ENCODE results near the gene ETV3.

Gene ETV3

DNA sequence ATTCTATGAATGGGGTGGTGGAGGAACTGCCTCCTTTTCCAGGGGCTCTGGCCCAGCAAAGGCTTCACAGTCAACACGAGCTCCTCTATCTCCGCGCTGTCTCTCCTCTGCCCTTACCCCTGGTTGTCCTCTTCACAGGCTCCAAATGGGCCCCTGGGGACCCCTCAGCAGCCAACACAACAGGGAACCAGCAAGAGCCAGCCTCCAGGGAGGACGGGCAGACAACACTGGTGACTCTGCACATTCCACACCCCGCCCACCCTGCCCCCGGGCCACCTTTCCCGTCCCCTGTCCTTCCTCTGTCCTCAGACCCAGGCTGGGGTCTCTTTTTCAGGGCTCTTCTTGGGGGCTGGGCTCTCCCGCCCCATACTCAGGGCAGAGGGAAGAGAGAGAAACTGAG is 17.5 kb upstream of the ETV3 start:
- no peak overlapping the region for H3K9ac ChIP-seq (ENCODE audit: low read length)
- no peak overlapping the region for H3K27ac ChIP-seq (ENCODE audit: low read depth, low read length)
- peak overlapping the region; percentile 14 for H3K4me3 ChIP-seq (ENCODE audit: low read length)

DNA sequence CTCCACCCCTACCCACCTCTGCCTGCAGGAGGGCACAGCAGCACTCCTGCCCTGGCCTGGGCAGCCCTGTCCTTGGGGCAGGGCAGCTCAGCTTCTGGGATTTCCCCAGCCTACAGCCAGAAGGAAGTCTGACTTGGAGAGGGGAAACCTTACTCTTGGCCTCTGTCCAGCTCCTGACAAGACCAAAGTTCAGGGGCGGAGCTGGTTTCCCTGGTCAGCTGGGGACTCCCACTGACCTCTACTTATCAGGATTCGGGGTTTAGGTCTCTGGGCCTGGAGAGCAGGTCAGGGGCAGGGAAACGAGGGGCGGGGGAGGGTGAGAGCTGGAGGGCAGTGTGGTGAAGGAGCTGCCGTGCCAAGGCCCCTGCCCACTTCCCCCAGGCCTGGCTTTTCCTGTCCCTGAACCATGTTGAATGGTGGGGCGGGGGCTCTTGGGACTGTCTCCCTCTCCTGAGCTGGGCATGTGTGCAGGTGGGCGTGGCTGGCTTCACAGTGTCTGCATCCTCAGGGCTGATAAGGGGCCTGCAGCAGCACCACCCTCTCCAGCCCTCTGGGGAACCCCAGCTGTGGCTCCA is 16.8 kb upstream of the ETV3 start:
- Histone ChIP-seq H3K4me1 (ENCODE audit: control insufficient read depth, insufficient read depth, low read length) (no peaks in the 10 kb centered on the region), H3K9ac (ENCODE audit: low read length) (no peak overlapping the region), H3K27ac (ENCODE audit: low read depth, low read length) (no peak overlapping the region)

More for the DNA sequence above, 17.5 kb upstream of the ETV3 start:
- Histone ChIP-seq H3K36me3 (ENCODE audit: control insufficient read depth, insufficient read depth, low read length) (no peaks in the 10 kb centered on the region), H3K27me3 (ENCODE audit: control insufficient read depth, insufficient read depth, low read length) (no peaks in the 10 kb centered on the region), H3K4me1 (ENCODE audit: control insufficient read depth, insufficient read depth, low read length) (no peaks in the 10 kb centered on the region)

DNA sequence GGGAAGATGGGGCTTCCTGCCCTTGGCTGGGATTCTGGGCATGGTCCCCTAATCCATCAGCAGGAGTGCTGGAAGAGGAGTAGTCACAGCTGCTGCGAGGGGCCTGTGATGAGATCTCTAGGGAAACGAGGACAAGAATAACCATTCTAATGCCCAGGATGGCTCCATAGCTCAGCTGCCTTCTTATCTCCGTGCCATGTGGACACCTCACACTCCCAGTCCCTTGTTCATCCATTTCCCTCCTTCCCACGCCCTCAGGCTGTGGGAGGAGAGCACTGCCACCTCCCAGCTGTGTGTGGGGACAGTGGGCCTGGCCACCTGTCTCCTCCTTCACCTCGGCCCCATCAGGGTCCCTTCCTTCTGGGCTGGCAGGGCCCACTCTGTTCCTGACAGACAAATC is 16.1 kb upstream of the ETV3 start:
- H3K4me1 ChIP-seq (ENCODE audit: control insufficient read depth, insufficient read depth, low read length): no peaks in the 10 kb centered on the region
- H3K4me3 ChIP-seq (ENCODE audit: low read length): no peak overlapping the region
- H3K27ac ChIP-seq (ENCODE audit: low read depth, low read length): no peak overlapping the region
- no peaks in the 10 kb centered on the region for H3K27me3 ChIP-seq (ENCODE audit: control insufficient read depth, insufficient read depth, low read length)
- H3K36me3 ChIP-seq (ENCODE audit: control insufficient read depth, insufficient read depth, low read length): no peaks in the 10 kb centered on the region
- H3K9ac ChIP-seq (ENCODE audit: low read length): no peak overlapping the region

More for the DNA sequence above, 16.8 kb upstream of the ETV3 start:
- no peaks in the 10 kb centered on the region for H3K36me3 ChIP-seq (ENCODE audit: control insufficient read depth, insufficient read depth, low read length)
- H3K27me3 ChIP-seq (ENCODE audit: control insufficient read depth, insufficient read depth, low read length): no peaks in the 10 kb centered on the region
- no peak overlapping the region for H3K4me3 ChIP-seq (ENCODE audit: low read length)

- Histone ChIP-seq H3K9ac (ENCODE audit: low read length) (no peak overlapping the region), H3K36me3 (ENCODE audit: control insufficient read depth, insufficient read depth, low read length) (no peaks in the 10 kb centered on the region), H3K4me3 (ENCODE audit: low read length) (no peak overlapping the region), H3K27ac (ENCODE audit: low read depth, low read length) (no peak overlapping the region), H3K27me3 (ENCODE audit: control insufficient read depth, insufficient read depth, low read length) (no peaks in the 10 kb centered on the region), H3K4me1 (ENCODE audit: control insufficient read depth, insufficient read depth, low read length) (no peaks in the 10 kb centered on the region)
These were observed 15.6 kb upstream of the ETV3 start for GRCh38 chr1:157153746-157154145.

DNA sequence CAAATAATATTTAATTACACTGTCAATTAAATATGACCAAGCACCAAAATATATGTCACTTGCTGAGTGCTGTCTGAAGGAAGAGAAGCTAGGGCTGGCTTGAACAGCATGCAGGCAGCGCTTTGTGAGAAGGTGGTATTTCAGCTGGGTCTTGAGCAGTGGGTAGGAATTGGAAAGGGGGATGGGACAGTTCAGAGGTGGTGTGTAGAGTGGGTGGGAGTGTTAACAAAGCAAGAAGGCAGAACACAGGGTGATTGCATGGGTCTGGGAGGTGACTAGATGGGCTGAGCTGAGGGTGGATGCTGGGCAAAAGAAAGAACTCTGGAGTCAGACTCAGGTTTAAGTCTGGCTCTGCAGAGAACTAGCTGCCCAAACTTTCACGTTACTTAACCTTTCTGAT is 14.3 kb upstream of the ETV3 start:
- Histone ChIP-seq H3K27ac (ENCODE audit: low read depth, low read length) (no peak overlapping the region), H3K27me3 (ENCODE audit: control insufficient read depth, insufficient read depth, low read length) (no peaks in the 10 kb centered on the region), H3K36me3 (ENCODE audit: control insufficient read depth, insufficient read depth, low read length) (no peaks in the 10 kb centered on the region), H3K4me1 (ENCODE audit: control insufficient read depth, insufficient read depth, low read length) (no peaks in the 10 kb centered on the region), H3K9ac (ENCODE audit: low read length) (no peak overlapping the region), H3K4me3 (ENCODE audit: low read length) (no peak overlapping the region)

- Histone ChIP-seq H3K4me1 (ENCODE audit: control insufficient read depth, insufficient read depth, low read length) (no peaks in the 10 kb centered on the region), H3K4me3 (ENCODE audit: low read length) (no peak overlapping the region), H3K27ac (ENCODE audit: low read depth, low read length) (no peak overlapping the region), H3K27me3 (ENCODE audit: control insufficient read depth, insufficient read depth, low read length) (no peaks in the 10 kb centered on the region), H3K36me3 (ENCODE audit: control insufficient read depth, insufficient read depth, low read length) (no peaks in the 10 kb centered on the region), H3K9ac (ENCODE audit: low read length) (no peak overlapping the region)
These were observed 13.3 kb upstream of the ETV3 start for GRCh38 chr1:157151506-157151905.

GRCh38 chr1:157151073-157151472 is 12.9 kb upstream of the ETV3 start:
- no peak overlapping the region for H3K9ac ChIP-seq (ENCODE audit: low read length)
- H3K27ac ChIP-seq (ENCODE audit: low read depth, low read length): no peak overlapping the region
- H3K4me1 ChIP-seq (ENCODE audit: control insufficient read depth, insufficient read depth, low read length): no peaks in the 10 kb centered on the region
- no peaks in the 10 kb centered on the region for H3K27me3 ChIP-seq (ENCODE audit: control insufficient read depth, insufficient read depth, low read length)
- H3K4me3 ChIP-seq (ENCODE audit: low read length): no peak overlapping the region
- no peaks in the 10 kb centered on the region for H3K36me3 ChIP-seq (ENCODE audit: control insufficient read depth, insufficient read depth, low read length)

DNA sequence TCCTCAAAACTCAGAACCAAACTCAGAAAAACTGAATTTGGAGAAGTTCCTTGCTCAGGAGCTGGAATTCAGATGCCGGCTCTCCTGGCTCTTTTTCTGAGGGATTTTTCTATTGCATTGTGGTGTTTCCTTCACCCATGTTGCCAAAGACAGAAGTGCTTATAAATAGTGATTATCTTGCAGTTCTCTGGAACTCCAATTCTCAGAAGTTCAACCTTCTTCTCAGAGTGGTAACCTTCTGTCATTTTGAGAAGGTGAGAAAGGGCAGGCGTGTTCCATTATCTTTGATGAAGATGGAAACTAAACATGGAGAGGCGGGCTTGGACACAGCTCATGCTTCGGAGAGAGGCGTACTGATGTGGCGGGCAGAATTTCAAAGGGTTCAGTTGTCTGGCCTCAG is 12.4 kb upstream of the ETV3 start:
- H3K36me3 ChIP-seq (ENCODE audit: control insufficient read depth, insufficient read depth, low read length): no peaks in the 10 kb centered on the region
- H3K4me1 ChIP-seq (ENCODE audit: control insufficient read depth, insufficient read depth, low read length): no peaks in the 10 kb centered on the region
- H3K27me3 ChIP-seq (ENCODE audit: control insufficient read depth, insufficient read depth, low read length): no peaks in the 10 kb centered on the region
- no peak overlapping the region for H3K9ac ChIP-seq (ENCODE audit: low read length)
- H3K4me3 ChIP-seq (ENCODE audit: low read length): no peak overlapping the region
- H3K27ac ChIP-seq (ENCODE audit: low read depth, low read length): no peak overlapping the region

- Histone ChIP-seq H3K4me1 (ENCODE audit: control insufficient read depth, insufficient read depth, low read length) (no peaks in the 10 kb centered on the region), H3K4me3 (ENCODE audit: low read length) (no peak overlapping the region), H3K36me3 (ENCODE audit: control insufficient read depth, insufficient read depth, low read length) (no peaks in the 10 kb centered on the region), H3K27me3 (ENCODE audit: control insufficient read depth, insufficient read depth, low read length) (no peaks in the 10 kb centered on the region), H3K9ac (ENCODE audit: low read length) (no peak overlapping the region), H3K27ac (ENCODE audit: low read depth, low read length) (no peak overlapping the region)
These were observed 9.9 kb upstream of the ETV3 start for GRCh38 chr1:157147906-157148700.

GRCh38 chr1:157147037-157147436 is 8.8 kb upstream of the ETV3 start:
- H3K9ac ChIP-seq (ENCODE audit: low read length): no peak overlapping the region
- no peaks in the 10 kb centered on the region for H3K4me1 ChIP-seq (ENCODE audit: control insufficient read depth, insufficient read depth, low read length)
- H3K4me3 ChIP-seq (ENCODE audit: low read length): no peak overlapping the region
- H3K36me3 ChIP-seq (ENCODE audit: control insufficient read depth, insufficient read depth, low read length): no peaks in the 10 kb centered on the region
- H3K27me3 ChIP-seq (ENCODE audit: control insufficient read depth, insufficient read depth, low read length): no peaks in the 10 kb centered on the region
- no peak overlapping the region for H3K27ac ChIP-seq (ENCODE audit: low read depth, low read length)

DNA sequence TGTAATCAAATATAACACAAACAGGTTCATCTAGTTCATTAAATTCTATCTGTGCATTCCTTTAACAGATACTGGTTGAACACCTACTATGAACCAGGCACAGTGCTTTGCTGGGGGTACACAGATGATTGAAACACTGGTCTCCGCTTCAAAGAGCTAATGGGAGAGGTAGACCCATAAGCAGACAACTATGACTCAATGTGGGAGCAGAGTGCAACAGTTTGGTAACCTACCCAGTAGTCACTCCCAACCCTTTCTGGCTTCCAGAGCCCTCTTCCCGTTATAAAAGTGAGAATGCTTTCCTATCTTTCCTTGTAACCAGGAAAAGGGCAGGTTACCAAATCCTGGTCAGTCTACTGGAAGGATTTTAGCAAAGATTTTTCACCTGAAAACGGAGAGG is 8.0 kb upstream of the ETV3 start:
- Histone ChIP-seq H3K4me1 (ENCODE audit: control insufficient read depth, insufficient read depth, low read length) (no peaks in the 10 kb centered on the region), H3K36me3 (ENCODE audit: control insufficient read depth, insufficient read depth, low read length) (no peaks in the 10 kb centered on the region), H3K27ac (ENCODE audit: low read depth, low read length) (no peak overlapping the region), H3K27me3 (ENCODE audit: control insufficient read depth, insufficient read depth, low read length) (no peaks in the 10 kb centered on the region), H3K4me3 (ENCODE audit: low read length) (no peak overlapping the region), H3K9ac (ENCODE audit: low read length) (no peak overlapping the region)

DNA sequence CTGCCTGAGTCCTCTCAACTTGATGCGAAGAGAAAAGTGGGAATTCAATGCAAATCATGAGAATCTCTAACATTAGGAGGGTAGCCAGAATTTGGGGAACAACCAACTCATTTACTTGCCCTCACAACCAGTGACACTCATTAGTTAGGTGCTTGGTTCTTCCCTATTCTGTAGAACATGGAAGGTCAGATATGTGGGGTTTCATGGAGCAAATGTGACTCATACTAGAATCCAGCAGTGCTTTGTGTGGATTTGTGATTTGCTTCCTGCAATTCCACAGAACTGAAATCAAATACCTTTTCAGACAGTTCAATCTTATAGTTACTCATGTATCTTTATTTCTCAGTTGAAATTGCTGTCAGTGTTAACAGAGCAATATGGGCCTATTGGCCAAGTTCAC is 6.9 kb upstream of the ETV3 start:
- H3K27ac ChIP-seq (ENCODE audit: low read depth, low read length): no peak overlapping the region
- H3K9ac ChIP-seq (ENCODE audit: low read length): no peak overlapping the region
- no peak overlapping the region for H3K4me3 ChIP-seq (ENCODE audit: low read length)
- no peaks in the 10 kb centered on the region for H3K27me3 ChIP-seq (ENCODE audit: control insufficient read depth, insufficient read depth, low read length)
- no peaks in the 10 kb centered on the region for H3K36me3 ChIP-seq (ENCODE audit: control insufficient read depth, insufficient read depth, low read length)
- no peaks in the 10 kb centered on the region for H3K4me1 ChIP-seq (ENCODE audit: control insufficient read depth, insufficient read depth, low read length)

- Histone ChIP-seq H3K4me1 (ENCODE audit: control insufficient read depth, insufficient read depth, low read length) (no peaks in the 10 kb centered on the region), H3K4me3 (ENCODE audit: low read length) (no peak overlapping the region), H3K27ac (ENCODE audit: low read depth, low read length) (no peak overlapping the region), H3K36me3 (ENCODE audit: control insufficient read depth, insufficient read depth, low read length) (no peaks in the 10 kb centered on the region), H3K9ac (ENCODE audit: low read length) (no peak overlapping the region), H3K27me3 (ENCODE audit: control insufficient read depth, insufficient read depth, low read length) (no peaks in the 10 kb centered on the region)
These were observed 6.3 kb upstream of the ETV3 start for GRCh38 chr1:157144509-157144908.
